Body of pancreas (tissue), 4 donors: ENCODE measurements around the gene MAP3K6. TPM values are rescaled to one million over a fixed set of nuclear protein-coding genes. Genes with fewer than 3 reads are reported as not detected.

Experiments
- ATAC-seq: fragments of 150-250 bp; one replicate; pipeline ENCODE4 v1.9.1; 2016
- DNase-seq, 4 donors: peaks; one replicate each; pipeline ENCODE4 v3.0.0-alpha.2; 2019
- H3K27ac ChIP-seq, 4 donors: fragments of 200-600 bp; sonication (generic); 1 replicate in 3 of 4; 2 replicates in 1 of 4; pipeline versions ENCODE4 v1.5.1 to v1.6.1; 2016 to 2019; ENCODE audit warnings: mild to moderate bottlenecking in 1 of 4, mixed read lengths in 1 of 4, moderate library complexity in 1 of 4
- H3K27me3 ChIP-seq, 2 donors: fragments of 200-600 bp; sonication (generic); one replicate each; pipeline ENCODE4 v1.6.0; 2016; ENCODE audit warnings: mild to moderate bottlenecking in 1 of 2
- H3K36me3 ChIP-seq, 2 donors: fragments of 200-600 bp; sonication (generic); replicated peaks in 1 of 2; 2 replicates each; pipeline ENCODE4 v1.5.1; 2016; ENCODE audit warnings: low read depth in 2 of 2; ENCODE audit not compliant: insufficient read depth in 1 of 2
- H3K4me1 ChIP-seq: fragments of 200-600 bp; sonication (generic); one replicate; pipeline ENCODE4 v1.6.0; 2016
- H3K4me3 ChIP-seq, 2 donors: fragments of 200-600 bp; sonication (generic); 1 replicate in 1 of 2; 2 replicates in 1 of 2; pipeline ENCODE4 v1.5.1; 2016 to 2019
- H3K9me3 ChIP-seq, 3 donors: fragments of 200-600 bp; sonication (generic); 1 replicate in 2 of 3; 2 replicates in 1 of 3; pipeline ENCODE4 v1.5.1; 2016
- CTCF ChIP-seq, 7 experiments: fragments of 450-650 bp in 4 of 7; fragments of 200-600 bp in 3 of 7; sonication (generic) in 3 of 7; IDR thresholded peaks; one replicate each; pipeline ENCODE4 v1.5.1; 2016 to 2019; ENCODE audit warnings: antibody characterized with exemption in 7 of 7
- POLR2A ChIP-seq, 3 donors: fragments of 450-650 bp; IDR thresholded peaks; one replicate each; pipeline ENCODE4 v1.6.1; 2016; ENCODE audit warnings: antibody characterized with exemption in 3 of 3, mild to moderate bottlenecking in 2 of 3
- WGBS, 2 donors: methylation state at CpG; one replicate each; pipeline ENCODE4 v1.1.5; 2017; 5-methylcytosine and 5-hydroxymethylcytosine counted together
- intact Hi-C: fragments of 100-400 bp; cut with DNase I; formaldehyde crosslinking; loops from one replicate; pipeline ENCODE4 v1.15.1; 2023
- small RNA-seq: library from RNA; depleted of rRNA; stranded (forward); fragments of <200 nt; gene quantifications from one replicate; pipeline ENCODE3, GENCODE V24; 2016
- total RNA-seq, 2 donors: library from RNA; depleted of rRNA; stranded (reverse); fragments of >200 nt; gene quantifications; one replicate each; pipeline ENCODE4 v1.1.0, GENCODE V29; 2016

MAP3K6 gene
- total RNA-seq, 2 donors from 2014 or later = 28.8 to 31.3 TPM

GRCh38 chr1:27306892-27307761 is 59.6 kb downstream of the MAP3K6 start:
- TF ChIP-seq POLR2A (IDR thresholded peaks at IDR 0.05) = no peak
- TF ChIP-seq CTCF (IDR thresholded peaks at IDR 0.05) = no peak
- H3K4me1 ChIP-seq = no peaks in the 10 kb centered on the region
- intact Hi-C loops = no loop called here
- DNase-seq = no peak
- ATAC-seq = peak; percentile 15
- WGBS, 2 donors = 87 to 88% methylated on average over 8 to 11 of the region's 11 CpGs
- H3K27me3 ChIP-seq = no peaks in the 10 kb centered on the region
- H3K4me3 ChIP-seq = no peak overlapping the region
- H3K9me3 ChIP-seq = no peaks in the 10 kb centered on the region
- peaks cover 0 to 7% of the 10 kb centered on the region in 2 donors for H3K36me3 ChIP-seq
- H3K27ac ChIP-seq = no peak overlapping the region

GRCh38 chr1:27306071-27306470 is 60.7 kb downstream of the MAP3K6 start:
- Histone ChIP-seq H3K36me3 (peaks cover 0 to 7% of the 10 kb centered on the region in 2 donors), H3K27ac (no peak overlapping the region), H3K4me1 (no peaks in the 10 kb centered on the region), H3K27me3 (no peaks in the 10 kb centered on the region), H3K4me3 (no peak overlapping the region), H3K9me3 (no peaks in the 10 kb centered on the region)
- intact Hi-C loops = no loop called here
- TF ChIP-seq POLR2A (IDR thresholded peaks at IDR 0.05) (no peak), CTCF (IDR thresholded peaks at IDR 0.05) (no peak)
- ATAC-seq (no peak), DNase-seq (no peak)
- WGBS, 2 donors = 80 to 90% methylated on average over 7 to 11 of the region's 11 CpGs

Small RNA genes lying within 50 kb of the gene (small RNA-seq; reads per million reads assigned to genes)
- gene RNU6-48P = not detected

Other genes with a start within 250 kb of the MAP3K6 start
- 1 to 10 TPM; 6.9 to 7.8 TPM for gene SLC9A1, start 211.8 kb downstream of the MAP3K6 start, total RNA-seq
- 10 to 100 TPM; 22.7 to 28.3 TPM for gene WDTC1, start 132.3 kb downstream of the MAP3K6 start, total RNA-seq
- gene TMEM222, start 44.8 kb downstream of the MAP3K6 start, total RNA-seq = 10 to 100 TPM in 1 of 2 donors, 1 to 10 TPM in 1; 8.6 to 20.0 TPM
- gene SYTL1, start 24.9 kb downstream of the MAP3K6 start, total RNA-seq = 100 to 1,000 TPM; 107 to 129 TPM
- gene FCN3, start 7.9 kb upstream of the MAP3K6 start, total RNA-seq = 1 to 10 TPM; 1.3 to 1.6 TPM
- 1 to 10 TPM in 1 of 2 donors, not detected in 1; 1.3 TPM for gene CD164L2, start 16.4 kb upstream of the MAP3K6 start, total RNA-seq
- gene GPR3, start 25.7 kb upstream of the MAP3K6 start, total RNA-seq = not detected
- 10 to 100 TPM; 28.0 to 36.1 TPM for gene WASF2, start 123.2 kb upstream of the MAP3K6 start, total RNA-seq
- gene AHDC1, start 237.2 kb upstream of the MAP3K6 start, total RNA-seq = 10 to 100 TPM; 13.5 to 14.2 TPM